ENCODE measurements around the gene CHPF2.

CHPF2 gene

GRCh38 chr7:151210087-151210854, 22.0 kb upstream of the CHPF2 start, which contains the start of gene H2BK1:
Gene H2BK1, minus strand, starts transcription at chr7:151210488. Its CDS starts 170 bp downstream, at chr7:151210318.
- no peak for DNase-seq (ENCODE audit: low spot score)
- in situ Hi-C loops (cut with MboI; ENCODE audit: low pct_unique_long_range_greater_than_20kb, low sequenced_read_pairs, unreplicated experiment) = no loop called here
- TF ChIP-seq CTCF (IDR thresholded peaks at IDR 0.05; ENCODE audit: extremely low read depth, insufficient read depth, missing control alignments) = no peak

GRCh38 chr7:151211155-151211772, 21.0 kb upstream of the CHPF2 start:
- TF ChIP-seq CTCF (IDR thresholded peaks at IDR 0.05; ENCODE audit: extremely low read depth, insufficient read depth, missing control alignments) = no peak
- in situ Hi-C loops (cut with MboI; ENCODE audit: low pct_unique_long_range_greater_than_20kb, low sequenced_read_pairs, unreplicated experiment) = no loop called here
- no peak for DNase-seq (ENCODE audit: low spot score)

- in situ Hi-C loops (cut with MboI; ENCODE audit: low pct_unique_long_range_greater_than_20kb, low sequenced_read_pairs, unreplicated experiment) = no loop called here
- no peak for TF ChIP-seq CTCF (IDR thresholded peaks at IDR 0.05; ENCODE audit: extremely low read depth, insufficient read depth, missing control alignments)
- no peak for DNase-seq (ENCODE audit: low spot score)
Measured at GRCh38 chr7:151212626-151213025, 19.7 kb upstream of the CHPF2 start.

GRCh38 chr7:151213826-151214225, 18.5 kb upstream of the CHPF2 start:
- no peak for DNase-seq (ENCODE audit: low spot score)
- in situ Hi-C loops (cut with MboI; ENCODE audit: low pct_unique_long_range_greater_than_20kb, low sequenced_read_pairs, unreplicated experiment) = no loop called here
- TF ChIP-seq CTCF (IDR thresholded peaks at IDR 0.05; ENCODE audit: extremely low read depth, insufficient read depth, missing control alignments) = no peak

GRCh38 chr7:151215396-151215795, 16.9 kb upstream of the CHPF2 start:
- in situ Hi-C loops (cut with MboI; ENCODE audit: low pct_unique_long_range_greater_than_20kb, low sequenced_read_pairs, unreplicated experiment) = no loop called here
- TF ChIP-seq CTCF (IDR thresholded peaks at IDR 0.05; ENCODE audit: extremely low read depth, insufficient read depth, missing control alignments) = no peak
- no peak for DNase-seq (ENCODE audit: low spot score)

- no peak for TF ChIP-seq CTCF (IDR thresholded peaks at IDR 0.05; ENCODE audit: extremely low read depth, insufficient read depth, missing control alignments)
- DNase-seq (ENCODE audit: low spot score) = no peak
- in situ Hi-C loops (cut with MboI; ENCODE audit: low pct_unique_long_range_greater_than_20kb, low sequenced_read_pairs, unreplicated experiment) = no loop called here
Measured at GRCh38 chr7:151218170-151218569, 14.1 kb upstream of the CHPF2 start.
